MG63 (cell line): ENCODE data around the gene SLIT3. TPM values are rescaled to one million over a fixed set of nuclear protein-coding genes. Genes with fewer than 3 reads are reported as not detected.
"Not testable (repeated sequence)": the region's sequence is repeated elsewhere in the genome, so short reads cannot be mapped to it uniquely, and the experiment has no call there.

Source experiments
- DNase-seq: peaks from one replicate; pipeline ENCODE4 v3.0.0-alpha.2; 2020
- H3K27me3 ChIP-seq: fragments of 250-450 bp; sonication (Bioruptor Pico); 2 replicates; pipeline ENCODE4 v1.5.1; 2020; ENCODE audit warnings: mild to moderate bottlenecking, moderate library complexity
- H3K36me3 ChIP-seq: fragments of 250-450 bp; sonication (Bioruptor Pico); 2 replicates; pipeline ENCODE4 v1.5.1; 2020; ENCODE audit warnings: mild to moderate bottlenecking, moderate library complexity
- H3K4me3 ChIP-seq: fragments of 250-450 bp; sonication (Bioruptor Pico); 2 replicates; pipeline ENCODE4 v1.5.1; 2020; ENCODE audit warnings: mild to moderate bottlenecking, moderate library complexity
- H3K9me3 ChIP-seq: fragments of 250-450 bp; sonication (Bioruptor Pico); 2 replicates; pipeline ENCODE4 v1.5.1; 2020; ENCODE audit warnings: mild to moderate bottlenecking, moderate library complexity
- total RNA-seq: library from RNA; depleted of rRNA; stranded (reverse); fragments of >200 nt; shearing (Covaris generic); gene quantifications from 2 replicates; pipeline ENCODE4 v1.2.3, GENCODE V29; 2014; ENCODE audit warnings: low replicate concordance

Gene SLIT3
- total RNA-seq, 1 experiment from 2014 or later: 8.0 TPM

DNA sequence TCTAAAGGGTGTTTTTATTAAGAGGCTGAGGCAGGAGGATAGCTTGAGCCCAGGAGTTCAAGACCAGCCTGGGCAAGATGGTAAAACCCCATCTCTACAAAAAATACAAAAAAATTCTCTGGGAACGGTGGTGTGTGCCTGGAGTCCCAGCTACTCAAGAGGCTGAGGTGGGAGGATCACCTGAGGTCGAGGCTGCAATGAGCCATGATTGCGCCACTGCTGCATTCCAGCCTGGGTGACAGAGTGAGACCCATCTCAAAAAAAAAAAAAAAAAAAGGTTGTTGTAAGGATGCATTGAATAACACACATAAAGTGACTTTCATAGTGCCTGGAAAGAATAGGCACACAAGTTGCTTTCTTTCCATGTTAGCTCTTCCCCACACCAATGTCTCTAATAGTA is 662.1 kb downstream of the SLIT3 start:
- H3K36me3 ChIP-seq, H3K9me3 ChIP-seq, DNase-seq, H3K4me3 ChIP-seq, H3K27me3 ChIP-seq: not testable (repeated sequence)

DNA sequence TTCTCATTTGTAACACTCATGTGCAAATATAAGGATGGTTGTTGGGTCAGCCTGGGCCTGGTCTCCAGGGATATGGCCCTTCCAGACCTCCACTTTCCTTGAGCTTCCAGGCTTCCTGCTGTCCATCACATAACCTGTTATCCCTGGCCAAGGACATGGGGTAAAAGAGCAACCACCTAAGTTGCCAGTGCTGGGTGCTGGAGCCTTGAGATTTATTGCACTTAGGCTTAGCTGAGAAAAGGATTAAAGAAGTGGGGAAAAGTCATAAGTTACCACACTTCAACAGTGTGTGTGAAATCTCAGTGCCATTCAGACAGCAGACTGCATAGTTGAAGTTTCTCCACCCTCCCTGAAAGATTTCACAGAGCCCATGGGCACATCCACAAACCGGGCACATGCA is 663.1 kb downstream of the SLIT3 start:
- H3K4me3 ChIP-seq: no peak overlapping the region
- H3K36me3 ChIP-seq: no peaks in the 10 kb centered on the region
- no peak for DNase-seq
- H3K27me3 ChIP-seq: peaks cover 15% of the 10 kb centered on the region; the same call in 1 of the 2 replicates
- peaks cover 2% of the 10 kb centered on the region; the same call in 1 of the 2 replicates for H3K9me3 ChIP-seq

DNA sequence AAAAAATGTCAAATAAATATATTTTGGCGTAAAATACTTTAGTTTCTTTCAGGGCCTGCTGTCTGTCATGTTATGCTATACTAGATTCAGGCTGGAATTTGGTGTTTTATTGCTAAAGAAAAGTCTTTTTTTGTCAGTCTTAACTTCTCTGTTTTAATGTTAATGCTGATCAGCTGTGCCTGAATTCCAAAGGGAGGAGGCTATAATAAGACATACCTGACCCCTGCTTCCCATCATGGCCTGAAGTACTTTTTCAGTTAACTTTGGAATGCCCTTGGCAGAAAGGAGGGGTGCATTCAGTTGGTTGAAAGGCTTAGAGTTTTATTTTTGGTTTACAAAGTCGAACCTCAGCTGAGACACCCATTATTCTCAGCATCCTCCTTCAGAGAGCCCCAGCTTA is 663.7 kb downstream of the SLIT3 start:
- no peak for DNase-seq
- Histone ChIP-seq H3K9me3 (peaks cover 2% of the 10 kb centered on the region; the same call in 1 of the 2 replicates), H3K36me3 (no peaks in the 10 kb centered on the region), H3K4me3 (no peak overlapping the region), H3K27me3 (peaks cover 20% of the 10 kb centered on the region)

DNA sequence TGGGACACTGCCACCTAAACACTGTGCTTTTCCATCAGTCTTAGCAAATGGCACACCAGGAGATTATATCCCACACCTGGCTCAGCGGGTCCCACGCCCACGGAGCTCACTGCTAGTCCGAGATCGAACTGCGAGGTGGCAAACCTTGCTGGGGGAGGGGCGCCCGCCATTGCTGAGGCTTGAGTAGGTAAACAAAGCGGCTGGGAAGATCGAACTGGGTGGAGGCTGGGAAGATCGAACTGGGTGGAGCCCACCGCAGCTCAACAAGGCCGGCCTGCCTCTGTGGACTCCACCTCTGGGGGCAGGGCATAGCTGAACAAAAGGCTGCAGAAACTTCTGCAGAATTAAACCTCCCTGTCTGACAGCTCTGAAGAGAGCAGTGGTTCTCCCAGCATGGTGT is 670.0 kb downstream of the SLIT3 start:
- peaks cover 33% of the 10 kb centered on the region for H3K27me3 ChIP-seq
- not testable (repeated sequence) for DNase-seq, H3K4me3 ChIP-seq, H3K9me3 ChIP-seq, H3K36me3 ChIP-seq

DNA sequence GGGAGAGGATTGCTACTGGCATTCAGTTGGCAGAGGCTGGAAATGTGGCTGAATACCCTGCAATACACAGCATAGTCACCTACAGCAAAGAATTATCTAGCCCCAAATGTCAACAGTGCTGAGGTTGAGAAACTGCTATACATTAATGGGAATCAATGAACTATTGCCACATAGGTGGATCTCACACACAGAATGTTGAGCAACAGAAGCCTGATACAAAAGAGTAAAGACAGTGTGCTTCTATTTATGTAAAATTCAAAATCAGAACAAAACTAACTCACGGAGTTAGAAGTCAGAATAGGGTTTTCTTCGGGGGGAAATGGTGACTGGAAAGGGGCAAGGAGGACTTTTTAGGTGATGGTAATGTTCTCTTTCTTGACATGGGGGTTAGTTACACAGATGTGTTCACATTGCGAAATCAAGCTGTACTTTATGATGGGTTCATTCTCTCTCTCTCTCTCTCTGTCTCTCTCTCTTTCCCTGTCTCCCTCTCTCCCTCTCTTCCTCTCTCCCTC is 676.0 kb downstream of the SLIT3 start:
- Histone ChIP-seq H3K9me3 (no peaks in the 10 kb centered on the region), H3K36me3 (no peaks in the 10 kb centered on the region), H3K27me3 (peaks cover 8% of the 10 kb centered on the region), H3K4me3 (no peak overlapping the region)
- DNase-seq: no peak

DNA sequence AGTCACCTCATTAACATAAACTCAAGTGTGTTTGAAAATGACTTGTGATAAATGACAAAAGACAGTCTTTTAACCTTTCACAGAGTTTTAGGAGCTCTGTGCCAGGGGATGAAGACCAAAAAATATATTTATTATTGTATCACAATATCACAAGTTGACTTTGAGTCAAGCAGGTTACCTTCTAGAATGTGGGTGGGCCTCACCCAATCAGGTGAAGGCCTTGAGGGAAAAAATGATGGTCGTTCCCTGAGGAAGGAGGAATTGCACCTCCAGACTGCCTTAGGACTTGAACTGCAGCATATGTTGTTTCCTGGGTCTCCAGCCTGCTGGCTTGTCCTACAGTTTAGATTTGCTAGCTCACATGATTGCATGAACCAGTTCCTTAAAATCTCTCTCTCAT is 680.1 kb downstream of the SLIT3 start:
- Histone ChIP-seq H3K4me3 (no peak overlapping the region), H3K9me3 (no peaks in the 10 kb centered on the region), H3K27me3 (peaks cover 12% of the 10 kb centered on the region), H3K36me3 (no peaks in the 10 kb centered on the region)
- no peak for DNase-seq

DNA sequence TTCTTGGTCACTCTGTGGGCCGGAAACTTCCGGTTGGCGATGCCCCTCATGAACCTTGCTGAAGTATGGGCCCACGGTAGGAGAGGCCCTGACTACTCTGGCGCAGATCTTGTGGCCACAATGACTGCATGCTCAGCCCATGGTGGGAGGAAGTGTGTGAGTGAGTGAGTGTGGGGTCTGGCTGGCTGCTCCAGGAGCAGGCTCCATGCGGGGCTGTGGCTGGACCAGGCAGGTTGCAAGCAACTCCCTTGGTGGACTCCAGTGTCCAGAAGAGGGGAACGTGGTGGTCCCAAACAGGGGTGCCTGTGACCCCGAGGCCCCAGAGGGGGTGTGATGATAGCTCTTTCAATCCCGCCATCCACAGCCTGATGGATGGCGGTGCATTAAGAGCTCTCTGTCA is 686.3 kb downstream of the SLIT3 start:
- H3K9me3 ChIP-seq: no peaks in the 10 kb centered on the region
- H3K27me3 ChIP-seq: peaks cover 2% of the 10 kb centered on the region
- no peak for DNase-seq
- H3K4me3 ChIP-seq: no peak overlapping the region
- no peaks in the 10 kb centered on the region for H3K36me3 ChIP-seq

DNA sequence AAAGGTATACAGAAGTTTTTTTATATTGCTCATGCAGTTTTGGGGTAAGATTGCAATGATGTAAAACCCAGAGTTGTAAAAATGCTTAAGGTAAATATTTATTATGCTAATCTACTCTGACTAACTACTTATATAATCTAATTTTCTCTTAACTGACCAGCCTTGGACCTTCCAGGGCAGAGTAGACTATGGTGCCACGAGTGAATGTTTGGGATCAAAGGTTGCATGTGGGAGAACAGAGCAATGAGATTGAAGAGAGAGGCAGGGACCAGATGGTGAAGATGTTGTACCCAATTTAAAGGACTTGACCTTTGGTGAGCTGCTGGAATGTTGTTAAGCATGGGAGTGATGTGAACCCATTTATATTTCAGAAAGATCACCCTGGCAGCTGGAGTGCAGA is 686.9 kb downstream of the SLIT3 start:
- H3K9me3 ChIP-seq: no peaks in the 10 kb centered on the region
- H3K4me3 ChIP-seq: no peak overlapping the region
- no peaks in the 10 kb centered on the region for H3K36me3 ChIP-seq
- H3K27me3 ChIP-seq: no peaks in the 10 kb centered on the region; the same call in none of the 2 replicates
- no peak for DNase-seq

DNA sequence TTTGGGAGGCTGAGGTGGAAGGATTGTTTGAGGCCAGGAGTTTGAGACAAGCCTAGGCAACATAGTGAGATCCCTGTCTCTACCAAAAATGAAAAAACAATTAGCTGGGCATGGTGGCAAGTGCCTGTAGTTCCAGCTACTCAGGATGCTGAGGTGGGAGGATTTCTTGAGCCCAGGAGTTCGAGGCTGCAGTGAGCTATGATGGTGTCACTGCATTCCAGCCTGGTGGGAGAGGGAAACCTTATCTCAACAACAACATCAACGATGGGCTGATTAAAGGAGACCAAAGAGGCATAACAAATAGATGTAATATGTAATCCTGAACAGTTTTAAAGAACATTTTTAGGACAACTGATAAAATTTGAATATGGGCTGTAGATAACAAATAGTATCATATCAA is 687.5 kb downstream of the SLIT3 start:
- no peaks in the 10 kb centered on the region for H3K9me3 ChIP-seq
- no peak for DNase-seq
- H3K4me3 ChIP-seq: no peak overlapping the region
- no peaks in the 10 kb centered on the region for H3K36me3 ChIP-seq
- H3K27me3 ChIP-seq: no peaks in the 10 kb centered on the region; the same call in none of the 2 replicates

DNA sequence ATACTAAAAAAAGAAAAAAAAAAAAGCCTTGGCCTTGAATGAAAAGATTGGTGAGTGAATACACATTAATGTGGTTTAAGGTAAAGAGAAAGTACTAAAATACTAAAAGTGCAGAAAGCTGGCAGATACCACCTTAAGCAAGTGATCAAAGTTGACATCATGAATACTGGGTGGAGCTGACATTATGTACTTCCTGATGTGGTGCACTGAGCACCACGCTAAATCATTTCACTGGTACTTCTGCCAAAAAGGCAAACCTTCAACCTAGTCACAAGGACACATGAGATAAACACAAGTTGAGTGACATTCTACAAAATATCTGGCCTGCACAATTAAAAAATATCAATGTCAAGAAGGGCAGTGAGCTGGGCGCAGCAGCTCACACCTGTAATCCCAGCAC is 687.9 kb downstream of the SLIT3 start:
- H3K9me3 ChIP-seq: no peaks in the 10 kb centered on the region
- no peaks in the 10 kb centered on the region for H3K36me3 ChIP-seq
- no peak overlapping the region for H3K4me3 ChIP-seq
- H3K27me3 ChIP-seq: no peaks in the 10 kb centered on the region; the same call in none of the 2 replicates
- DNase-seq: no peak

DNA sequence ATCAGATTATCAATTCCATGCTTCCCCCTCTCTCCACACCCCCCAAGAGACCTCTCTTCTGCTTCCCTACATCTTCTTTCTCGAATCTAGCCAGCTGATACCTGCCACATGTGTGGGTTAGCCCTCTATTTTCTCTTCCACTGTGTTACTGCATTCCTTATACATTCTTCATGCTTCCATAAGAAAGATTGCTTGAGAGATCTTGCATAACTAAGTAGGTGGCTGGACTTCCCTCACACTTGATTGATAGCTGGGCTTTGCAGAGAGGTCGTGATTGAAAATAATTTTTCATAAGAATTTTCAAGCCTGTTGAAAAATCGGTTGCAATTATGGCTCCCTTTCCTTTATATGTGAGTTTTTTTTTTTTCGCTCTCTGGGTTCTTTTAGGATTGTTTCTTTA is 688.8 kb downstream of the SLIT3 start:
- H3K36me3 ChIP-seq: no peaks in the 10 kb centered on the region
- H3K4me3 ChIP-seq: no peak overlapping the region
- no peaks in the 10 kb centered on the region for H3K9me3 ChIP-seq
- DNase-seq: no peak
- no peaks in the 10 kb centered on the region; the same call in none of the 2 replicates for H3K27me3 ChIP-seq
